ENCODE measurements around the gene NRXN3.

DNA sequence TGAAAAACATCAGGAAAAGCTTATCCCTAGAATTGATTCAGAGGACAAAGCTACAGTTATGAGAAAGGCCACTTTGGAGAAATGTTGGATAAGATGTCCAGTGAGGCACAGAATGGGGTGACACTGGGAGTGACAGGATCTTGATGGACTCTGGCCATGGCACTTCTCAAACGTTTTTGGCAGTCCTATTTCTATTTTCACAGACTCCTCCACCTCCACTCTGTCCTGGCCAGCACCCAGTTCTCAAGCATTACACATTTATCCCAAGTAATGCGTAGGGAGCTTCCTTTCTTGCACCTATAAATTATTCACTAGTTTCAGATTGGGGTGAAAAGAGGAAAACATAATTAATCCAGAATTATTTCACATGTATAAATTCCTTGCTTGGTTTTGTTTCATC, 727.3 kb downstream of the NRXN3 start:
- no peak for TF ChIP-seq CTCF (IDR thresholded peaks at IDR 0.05)
- TF ChIP-seq POLR2A (IDR thresholded peaks at IDR 0.05): no peak
